Measurements from ENCODE around the gene ASAP3.
"Not testable (repeated sequence)": the region's sequence is repeated elsewhere in the genome, so short reads cannot be mapped to it uniquely, and the experiment has no call there.

ASAP3 gene

DNA sequence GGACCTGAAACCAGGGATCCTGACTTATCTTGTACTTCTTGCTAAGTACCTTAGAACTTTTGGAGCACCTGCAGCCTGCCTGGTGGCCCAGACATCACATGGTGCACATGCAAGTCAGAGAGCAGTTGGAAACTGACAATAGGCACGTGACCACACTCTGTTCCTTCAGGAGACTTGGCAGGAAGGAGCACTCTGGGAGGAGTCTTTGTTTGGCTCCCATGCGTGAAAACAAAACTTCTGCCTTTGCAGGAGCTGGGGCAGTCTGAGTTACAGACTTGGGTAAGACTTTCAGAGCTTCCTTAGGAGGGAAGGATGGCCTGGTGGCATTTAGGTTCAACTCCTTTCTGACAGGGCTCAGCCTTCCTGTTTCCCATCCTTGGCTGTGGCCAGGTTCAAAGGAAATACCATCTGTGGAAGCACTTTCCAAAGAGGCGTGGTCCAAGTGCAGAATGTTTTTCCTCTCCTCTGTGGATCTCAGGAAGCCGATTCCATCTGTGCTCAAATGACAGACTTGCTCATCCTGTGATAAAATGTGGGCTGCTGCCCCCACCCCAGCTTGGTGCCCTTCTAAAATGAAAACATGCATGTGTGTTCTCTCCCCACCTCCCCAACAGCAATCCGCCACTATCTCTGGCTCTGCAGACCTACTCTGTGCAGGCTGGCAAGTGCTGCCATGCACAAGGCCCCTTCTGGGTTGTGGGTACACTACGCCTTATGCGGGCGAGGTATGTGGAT is 100.2 kb downstream of the ASAP3 start:
- no peak overlapping the region for H3K4me3 ChIP-seq (ENCODE audit: low read length, poor library complexity, severe bottlenecking)
- no peaks in the 10 kb centered on the region for H3K4me1 ChIP-seq (ENCODE audit: insufficient read depth, low read length, poor library complexity, severe bottlenecking)
- H3K27me3 ChIP-seq (ENCODE audit: insufficient read depth, low read length, poor library complexity, severe bottlenecking), result no peaks in the 10 kb centered on the region
- H4K20me1 ChIP-seq (ENCODE audit: insufficient read depth, low read length, poor library complexity, severe bottlenecking), result no peaks in the 10 kb centered on the region
- no peaks in the 10 kb centered on the region for H3F3A ChIP-seq (ENCODE audit: low read depth)
- H3K9me2 ChIP-seq (replicated peaks; ENCODE audit: low read depth, low read length), result no peaks in the 10 kb centered on the region
- no peak overlapping the region for H3K4me2 ChIP-seq (ENCODE audit: low read depth, low read length, poor library complexity, severe bottlenecking)
- H3K9me3 ChIP-seq (ENCODE audit: insufficient read depth, low read depth, low read length), result no peaks in the 10 kb centered on the region
- no peak overlapping the region for H3K9ac ChIP-seq (ENCODE audit: low read depth, low read length, poor library complexity, severe bottlenecking)
- no peaks in the 10 kb centered on the region for H3K36me3 ChIP-seq (ENCODE audit: insufficient read depth, low read length)
- H3K79me2 ChIP-seq (ENCODE audit: insufficient read depth, low read length), result no peaks in the 10 kb centered on the region
- H2AFZ ChIP-seq (ENCODE audit: low read length), result no peak overlapping the region
- TF ChIP-seq, protein P1, sequence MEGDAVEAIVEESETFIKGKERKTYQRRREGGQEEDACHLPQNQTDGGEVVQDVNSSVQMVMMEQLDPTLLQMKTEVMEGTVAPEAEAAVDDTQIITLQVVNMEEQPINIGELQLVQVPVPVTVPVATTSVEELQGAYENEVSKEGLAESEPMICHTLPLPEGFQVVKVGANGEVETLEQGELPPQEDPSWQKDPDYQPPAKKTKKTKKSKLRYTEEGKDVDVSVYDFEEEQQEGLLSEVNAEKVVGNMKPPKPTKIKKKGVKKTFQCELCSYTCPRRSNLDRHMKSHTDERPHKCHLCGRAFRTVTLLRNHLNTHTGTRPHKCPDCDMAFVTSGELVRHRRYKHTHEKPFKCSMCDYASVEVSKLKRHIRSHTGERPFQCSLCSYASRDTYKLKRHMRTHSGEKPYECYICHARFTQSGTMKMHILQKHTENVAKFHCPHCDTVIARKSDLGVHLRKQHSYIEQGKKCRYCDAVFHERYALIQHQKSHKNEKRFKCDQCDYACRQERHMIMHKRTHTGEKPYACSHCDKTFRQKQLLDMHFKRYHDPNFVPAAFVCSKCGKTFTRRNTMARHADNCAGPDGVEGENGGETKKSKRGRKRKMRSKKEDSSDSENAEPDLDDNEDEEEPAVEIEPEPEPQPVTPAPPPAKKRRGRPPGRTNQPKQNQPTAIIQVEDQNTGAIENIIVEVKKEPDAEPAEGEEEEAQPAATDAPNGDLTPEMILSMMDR (conservative IDR thresholded peaks at IDR 0.05; ENCODE audit: low read length), result no peak
- TF ChIP-seq EZH2phosphoT487 (IDR thresholded peaks at IDR 0.05; ENCODE audit: borderline replicate concordance), result no peak

DNA sequence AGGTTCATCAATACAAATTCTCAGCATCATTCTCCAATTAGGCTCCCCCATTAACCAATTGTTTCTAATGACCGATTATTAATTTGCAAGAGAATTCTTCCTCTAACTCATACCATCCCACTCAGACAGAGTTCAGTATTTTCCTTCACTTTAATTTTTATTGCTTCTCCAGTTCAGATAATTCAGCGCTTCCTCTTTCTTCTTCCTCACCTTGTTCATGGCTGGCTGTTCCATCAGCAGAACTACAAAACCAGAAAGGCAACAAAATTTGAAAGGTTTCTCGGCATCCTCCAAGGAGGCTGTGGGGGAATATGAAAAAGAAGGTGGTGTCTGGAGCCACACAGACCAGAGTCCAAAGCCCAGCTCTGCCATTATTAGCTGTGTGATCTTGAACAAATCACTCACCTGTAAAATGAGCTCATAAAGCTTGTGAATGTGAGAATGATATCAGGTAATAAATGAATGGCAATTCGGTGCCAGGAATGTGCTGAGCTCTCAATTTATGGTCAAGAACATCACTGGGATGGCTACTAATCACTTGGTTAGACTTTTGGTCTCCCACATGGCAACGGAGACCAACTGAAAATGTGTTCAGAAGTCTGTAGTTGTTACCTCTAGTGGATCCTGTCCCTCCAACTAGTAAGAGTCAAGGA is 102.6 kb downstream of the ASAP3 start:
- no peaks in the 10 kb centered on the region for H3F3A ChIP-seq (ENCODE audit: low read depth)
- no peaks in the 10 kb centered on the region for H3K9me3 ChIP-seq (ENCODE audit: insufficient read depth, low read depth, low read length)
- TF ChIP-seq, protein P1 (conservative IDR thresholded peaks at IDR 0.05; ENCODE audit: low read length), result no peak
- TF ChIP-seq EZH2phosphoT487 (IDR thresholded peaks at IDR 0.05; ENCODE audit: borderline replicate concordance), result no peak
- no peaks in the 10 kb centered on the region for H3K79me2 ChIP-seq (ENCODE audit: insufficient read depth, low read length)
- H3K9me2 ChIP-seq (replicated peaks; ENCODE audit: low read depth, low read length), result no peaks in the 10 kb centered on the region
- H3K4me2 ChIP-seq (ENCODE audit: low read depth, low read length, poor library complexity, severe bottlenecking), result no peak overlapping the region
- H2AFZ ChIP-seq (ENCODE audit: low read length), result no peak overlapping the region
- no peaks in the 10 kb centered on the region for H3K36me3 ChIP-seq (ENCODE audit: insufficient read depth, low read length)
- no peak overlapping the region for H3K4me3 ChIP-seq (ENCODE audit: low read length, poor library complexity, severe bottlenecking)
- no peaks in the 10 kb centered on the region for H3K4me1 ChIP-seq (ENCODE audit: insufficient read depth, low read length, poor library complexity, severe bottlenecking)
- H4K20me1 ChIP-seq (ENCODE audit: insufficient read depth, low read length, poor library complexity, severe bottlenecking), result no peaks in the 10 kb centered on the region
- H3K27me3 ChIP-seq (ENCODE audit: insufficient read depth, low read length, poor library complexity, severe bottlenecking), result no peaks in the 10 kb centered on the region
- no peak overlapping the region for H3K9ac ChIP-seq (ENCODE audit: low read depth, low read length, poor library complexity, severe bottlenecking)

DNA sequence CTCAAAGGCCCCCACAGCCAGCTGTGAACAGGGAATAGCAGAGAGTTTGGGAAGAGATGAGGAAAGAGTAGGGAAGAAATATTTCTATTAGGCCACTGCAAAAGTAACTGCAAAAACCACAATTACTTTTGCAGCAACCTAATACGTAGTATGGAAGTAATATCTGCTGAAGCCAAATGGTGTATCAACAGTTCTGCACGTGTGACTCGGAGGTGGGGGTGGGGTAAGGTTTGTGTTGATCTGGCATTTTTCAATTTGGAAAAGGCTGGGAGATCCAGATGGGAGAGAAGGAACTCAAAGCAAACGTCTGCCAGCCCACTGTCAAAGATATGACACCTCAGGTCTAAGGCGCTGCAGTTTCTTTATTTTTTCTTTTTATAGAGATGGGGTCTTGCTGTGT is 103.3 kb downstream of the ASAP3 start:
- Histone ChIP-seq H3K4me2 (ENCODE audit: low read depth, low read length, poor library complexity, severe bottlenecking) (no peak overlapping the region), H4K20me1 (ENCODE audit: insufficient read depth, low read length, poor library complexity, severe bottlenecking) (no peaks in the 10 kb centered on the region), H3K36me3 (ENCODE audit: insufficient read depth, low read length) (no peaks in the 10 kb centered on the region), H3K4me3 (ENCODE audit: low read length, poor library complexity, severe bottlenecking) (no peak overlapping the region), H3K9ac (ENCODE audit: low read depth, low read length, poor library complexity, severe bottlenecking) (no peak overlapping the region), H2AFZ (ENCODE audit: low read length) (no peak overlapping the region), H3K27me3 (ENCODE audit: insufficient read depth, low read length, poor library complexity, severe bottlenecking) (no peaks in the 10 kb centered on the region), H3K9me2 (replicated peaks; ENCODE audit: low read depth, low read length) (no peaks in the 10 kb centered on the region), H3K4me1 (ENCODE audit: insufficient read depth, low read length, poor library complexity, severe bottlenecking) (no peaks in the 10 kb centered on the region), H3F3A (ENCODE audit: low read depth) (no peaks in the 10 kb centered on the region), H3K9me3 (ENCODE audit: insufficient read depth, low read depth, low read length) (no peaks in the 10 kb centered on the region), H3K79me2 (ENCODE audit: insufficient read depth, low read length) (no peaks in the 10 kb centered on the region)
- no peak for TF ChIP-seq EZH2phosphoT487 (IDR thresholded peaks at IDR 0.05; ENCODE audit: borderline replicate concordance)
- TF ChIP-seq, protein P1 (conservative IDR thresholded peaks at IDR 0.05; ENCODE audit: low read length), result no peak

DNA sequence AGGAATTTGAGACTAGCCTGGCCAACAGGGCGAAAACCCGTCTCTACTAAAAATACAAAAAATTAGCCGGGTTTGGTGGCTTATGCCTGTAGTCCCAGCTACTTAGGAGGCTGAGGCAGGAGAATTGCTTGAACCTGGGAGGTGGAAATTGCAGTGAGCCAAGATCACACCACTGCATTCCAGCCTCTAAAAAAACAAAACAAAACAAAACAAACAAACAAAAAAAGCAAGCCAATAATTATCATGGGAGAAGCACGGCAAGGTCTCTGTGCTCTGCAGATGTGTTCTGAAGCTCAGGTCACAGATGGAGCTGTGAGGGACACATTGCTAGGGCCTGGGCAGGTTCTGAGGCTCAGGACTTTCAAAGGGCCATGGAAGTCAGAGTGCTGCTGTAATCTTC is 103.7 kb downstream of the ASAP3 start:
- not testable (repeated sequence) for H3K9ac ChIP-seq (ENCODE audit: low read depth, low read length, poor library complexity, severe bottlenecking); H3K9me3 ChIP-seq (ENCODE audit: insufficient read depth, low read depth, low read length); H3K79me2 ChIP-seq (ENCODE audit: insufficient read depth, low read length); H3K4me1 ChIP-seq (ENCODE audit: insufficient read depth, low read length, poor library complexity, severe bottlenecking); H4K20me1 ChIP-seq (ENCODE audit: insufficient read depth, low read length, poor library complexity, severe bottlenecking); H3K4me2 ChIP-seq (ENCODE audit: low read depth, low read length, poor library complexity, severe bottlenecking); H3K9me2 ChIP-seq (replicated peaks; ENCODE audit: low read depth, low read length); H3K27me3 ChIP-seq (ENCODE audit: insufficient read depth, low read length, poor library complexity, severe bottlenecking); H3K36me3 ChIP-seq (ENCODE audit: insufficient read depth, low read length); H3K4me3 ChIP-seq (ENCODE audit: low read length, poor library complexity, severe bottlenecking); H3F3A ChIP-seq (ENCODE audit: low read depth); H2AFZ ChIP-seq (ENCODE audit: low read length)
